Breast epithelium (tissue), 3 donors: ENCODE measurements around the gene WBP1L.

Source experiments
- POLR2AphosphoS5 ChIP-seq, 3 donors: sonication (generic); formaldehyde crosslinking; IDR thresholded peaks; one replicate each; pipeline ENCODE4 v1.6.1; 2017; ENCODE audit warnings: antibody characterized with exemption in 3 of 3
- TF ChIP-seq, protein P1 (sequence below), 3 donors: fragments of 450-650 bp; IDR thresholded peaks; one replicate each; pipeline ENCODE4 v1.5.1; 2016 to 2017; ENCODE audit warnings: antibody characterized with exemption in 3 of 3, mild to moderate bottlenecking in 3 of 3, moderate library complexity in 3 of 3

DNA sequence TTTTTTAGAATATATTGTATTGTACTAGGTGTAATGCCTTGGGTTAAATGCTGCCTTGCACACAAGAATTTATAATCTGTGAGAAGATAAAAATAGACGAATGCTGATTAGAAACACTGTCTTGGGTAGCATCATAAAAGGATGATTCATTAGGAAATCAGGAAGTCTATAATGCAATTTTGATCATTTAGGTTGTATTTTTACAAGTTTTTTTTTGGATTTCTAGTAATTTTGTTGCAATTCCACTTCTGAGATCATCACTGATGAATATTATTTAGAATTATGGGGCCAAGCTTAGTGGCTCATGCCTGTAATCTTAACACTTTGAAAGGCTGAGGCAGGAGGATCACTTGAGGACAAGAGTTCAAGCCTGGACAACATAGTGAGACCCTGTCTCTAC lies 29.6 kb downstream of the WBP1L start:
- TF ChIP-seq POLR2AphosphoS5 (IDR thresholded peaks at IDR 0.05), result no peak
- TF ChIP-seq, protein P1, sequence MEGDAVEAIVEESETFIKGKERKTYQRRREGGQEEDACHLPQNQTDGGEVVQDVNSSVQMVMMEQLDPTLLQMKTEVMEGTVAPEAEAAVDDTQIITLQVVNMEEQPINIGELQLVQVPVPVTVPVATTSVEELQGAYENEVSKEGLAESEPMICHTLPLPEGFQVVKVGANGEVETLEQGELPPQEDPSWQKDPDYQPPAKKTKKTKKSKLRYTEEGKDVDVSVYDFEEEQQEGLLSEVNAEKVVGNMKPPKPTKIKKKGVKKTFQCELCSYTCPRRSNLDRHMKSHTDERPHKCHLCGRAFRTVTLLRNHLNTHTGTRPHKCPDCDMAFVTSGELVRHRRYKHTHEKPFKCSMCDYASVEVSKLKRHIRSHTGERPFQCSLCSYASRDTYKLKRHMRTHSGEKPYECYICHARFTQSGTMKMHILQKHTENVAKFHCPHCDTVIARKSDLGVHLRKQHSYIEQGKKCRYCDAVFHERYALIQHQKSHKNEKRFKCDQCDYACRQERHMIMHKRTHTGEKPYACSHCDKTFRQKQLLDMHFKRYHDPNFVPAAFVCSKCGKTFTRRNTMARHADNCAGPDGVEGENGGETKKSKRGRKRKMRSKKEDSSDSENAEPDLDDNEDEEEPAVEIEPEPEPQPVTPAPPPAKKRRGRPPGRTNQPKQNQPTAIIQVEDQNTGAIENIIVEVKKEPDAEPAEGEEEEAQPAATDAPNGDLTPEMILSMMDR (IDR thresholded peaks at IDR 0.05), result no peak
